SIG-M5 treated with dmso at 0.1 percent for 504 hours (cell line): ENCODE measurements around the gene PNLDC1.
A peak's percentile ranks its signal among the peaks of the same experiment; 100 is the strongest.
"Not testable (repeated sequence)": the region's sequence is repeated elsewhere in the genome, so short reads cannot be mapped to it uniquely, and the experiment has no call there.

ENCODE experiments used
- DNase-seq: peaks from one replicate; lab custom pipeline; 2025; ENCODE audit not compliant: unreplicated experiment; lab: John Stamatoyannopoulos, UW

PNLDC1 gene

GRCh38 chr6:159844737-159845645, 44.9 kb downstream of the PNLDC1 start:
- no peak for DNase-seq

- DNase-seq: not testable (repeated sequence)
These were observed 48.5 kb downstream of the PNLDC1 start for GRCh38 chr6:159848552-159848951.

- not testable (repeated sequence) for DNase-seq
These were observed 49.8 kb downstream of the PNLDC1 start for GRCh38 chr6:159849851-159850250.

- peak; percentile 45 for DNase-seq
These were observed 52.8 kb downstream of the PNLDC1 start for GRCh38 chr6:159852877-159853276.

- DNase-seq: no peak
These were observed 53.7 kb downstream of the PNLDC1 start for GRCh38 chr6:159853754-159854153.

- DNase-seq: no peak
These were observed 54.9 kb downstream of the PNLDC1 start for GRCh38 chr6:159854959-159855358.

- no peak for DNase-seq
These were observed 58.2 kb downstream of the PNLDC1 start for GRCh38 chr6:159858259-159858658.

- no peak for DNase-seq
These were observed 60.4 kb downstream of the PNLDC1 start for GRCh38 chr6:159860482-159860881.

- DNase-seq: no peak
These were observed 62.0 kb downstream of the PNLDC1 start for GRCh38 chr6:159862103-159862502.

GRCh38 chr6:159863341-159863740, 63.3 kb downstream of the PNLDC1 start:
- peak; percentile 52 for DNase-seq

GRCh38 chr6:159865226-159865920, 65.3 kb downstream of the PNLDC1 start:
- DNase-seq: no peak

- DNase-seq: no peak
These were observed 66.5 kb downstream of the PNLDC1 start for GRCh38 chr6:159866286-159867247.
